Activated T-cell treated with anti-CD3 and anti-CD28 coated beads for 4 hours (primary cell): Measurements from ENCODE around the gene ZG16B.

ENCODE experiments used
- DNase-seq: peaks from one replicate; pipeline ENCODE4 v3.0.0-alpha.2; 2020

ZG16B gene

GRCh38 chr16:2829501-2830354 lies at the start of gene ZG16B:
TSS of gene ZG16B (plus strand) at chr16:2830303. CDS start at chr16:2830442, 139 bp downstream.
- no peak for DNase-seq

GRCh38 chr16:2782583-2783351 lies 47.3 kb upstream of the ZG16B start:
- DNase-seq, result no peak

GRCh38 chr16:2783581-2784357 lies 46.3 kb upstream of the ZG16B start:
- no peak for DNase-seq

- DNase-seq, result no peak
Observed at GRCh38 chr16:2784358-2785100, 45.6 kb upstream of the ZG16B start.

- DNase-seq, result no peak
Observed at GRCh38 chr16:2785101-2785991, 44.8 kb upstream of the ZG16B start.

GRCh38 chr16:2786061-2786825 lies 43.9 kb upstream of the ZG16B start:
- no peak for DNase-seq

- no peak for DNase-seq
Observed at GRCh38 chr16:2786826-2787151, 43.3 kb upstream of the ZG16B start.

GRCh38 chr16:2787406-2787805 lies 42.7 kb upstream of the ZG16B start, which contains the start of gene PRSS33:
TSS of gene PRSS33 (minus strand) at chr16:2787560. CDS start at chr16:2786547, 1,013 bp downstream.
- DNase-seq, result no peak

- DNase-seq, result no peak
Observed at GRCh38 chr16:2787961-2788360, 42.1 kb upstream of the ZG16B start.

GRCh38 chr16:2790631-2791030 lies 39.5 kb upstream of the ZG16B start:
- no peak for DNase-seq

- DNase-seq, result no peak
Observed at GRCh38 chr16:2791174-2791573, 38.9 kb upstream of the ZG16B start.

GRCh38 chr16:2792940-2793339 lies 37.2 kb upstream of the ZG16B start:
- DNase-seq, result no peak

- no peak for DNase-seq
Observed at GRCh38 chr16:2795395-2796143, 34.5 kb upstream of the ZG16B start.

GRCh38 chr16:2798723-2799204 lies 31.3 kb upstream of the ZG16B start:
- DNase-seq, result no peak

- no peak for DNase-seq
Observed at GRCh38 chr16:2799205-2799858, 30.8 kb upstream of the ZG16B start.

- no peak for DNase-seq
Observed at GRCh38 chr16:2799859-2800226, 30.3 kb upstream of the ZG16B start.

GRCh38 chr16:2803545-2804195 lies 26.4 kb upstream of the ZG16B start:
- no peak for DNase-seq

GRCh38 chr16:2804728-2805127 lies 25.4 kb upstream of the ZG16B start:
- no peak for DNase-seq

GRCh38 chr16:2806286-2806685 lies 23.8 kb upstream of the ZG16B start:
- no peak for DNase-seq
